HEK293 (cell line): ENCODE measurements around the gene ZNF836.

Experiments
- CTCF ChIA-PET: fragments of 350-600 bp; formaldehyde crosslinking; extraction: SDS; loops from one replicate; lab custom pipeline; 2021; ENCODE audit warnings: antibody characterized with exemption; lab: Yijun Ruan, JAX
- POLR2A ChIA-PET: fragments of 300-600 bp; formaldehyde crosslinking; extraction: SDS; loops from one replicate; lab custom pipeline; 2020; ENCODE audit warnings: antibody characterized with exemption, inconsistent platforms; lab: Yijun Ruan, JAX
- H3K27ac ChIP-seq: fragments of 200-500 bp; sonication (Bioruptor generic); 2 replicates; pipeline ENCODE4 v1.5.1; 2014; ENCODE audit warnings: low read depth, low read length, control low read depth, inconsistent platforms; ENCODE audit errors: extremely low read depth
- H3K36me3 ChIP-seq, 2 experiments: fragments of 200-500 bp in 1 of 2; sonication (Bioruptor generic) in 1 of 2; 1 replicate in 1 of 2; 2 replicates in 1 of 2; pipeline ENCODE4 v1.5.1; 2014 to 2017; ENCODE audit warnings: inconsistent platforms in 2 of 2, low read length in 2 of 2; ENCODE audit not compliant: control insufficient read depth in 2 of 2, insufficient read depth in 1 of 2
- H3K4me1 ChIP-seq: fragments of 200-500 bp; sonication (Bioruptor generic); 2 replicates; pipeline ENCODE4 v1.5.1; 2014; ENCODE audit warnings: mild to moderate bottlenecking, low read length, inconsistent platforms; ENCODE audit not compliant: control insufficient read depth, insufficient read depth
- H3K4me3 ChIP-seq: 2 replicates; pipeline ENCODE4 v1.5.1; 2011; ENCODE audit warnings: low read depth, mild to moderate bottlenecking, control low read depth, low read length, moderate library complexity
- H3K9me3 ChIP-seq: fragments of 200-500 bp; sonication (Bioruptor generic); 2 replicates; pipeline ENCODE4 v1.5.1; 2014; ENCODE audit warnings: low read depth, low read length, inconsistent platforms; ENCODE audit not compliant: control insufficient read depth, insufficient read depth
- SCRT1 ChIP-seq: fragments of 450-650 bp; formaldehyde crosslinking; IDR thresholded peaks from 2 replicates; pipeline ENCODE4 v1.5.1; 2016; ENCODE audit warnings: missing biosample characterization, missing genetic modification characterization, borderline replicate concordance
- SCRT2 ChIP-seq: fragments of 450-650 bp; formaldehyde crosslinking; IDR thresholded peaks from 2 replicates; pipeline ENCODE4 v1.5.1; 2016; ENCODE audit warnings: missing biosample characterization, missing genetic modification characterization
- SETDB1 ChIP-seq: IDR thresholded peaks from one replicate; pipeline ENCODE4 v1.6.1; 2017; ENCODE audit warnings: mild to moderate bottlenecking, low read length, moderate library complexity, mixed read lengths; ENCODE audit not compliant: insufficient read length
- ZBTB8A ChIP-seq: fragments of 450-650 bp; formaldehyde crosslinking; IDR thresholded peaks from 2 replicates; pipeline ENCODE4 v1.5.1; 2016; ENCODE audit warnings: missing biosample characterization, missing genetic modification characterization
- ZNF133 ChIP-seq: fragments of 450-650 bp; formaldehyde crosslinking; IDR thresholded peaks from 2 replicates; pipeline ENCODE4 v1.5.1; 2016; ENCODE audit warnings: missing biosample characterization, missing genetic modification characterization
- ZNF140 ChIP-seq: fragments of 450-650 bp; formaldehyde crosslinking; IDR thresholded peaks from 2 replicates; pipeline ENCODE4 v1.5.1; 2016; ENCODE audit warnings: missing biosample characterization, missing genetic modification characterization
- ZNF433 ChIP-seq: fragments of 450-650 bp; formaldehyde crosslinking; IDR thresholded peaks from 2 replicates; pipeline ENCODE4 v1.5.1; 2016; ENCODE audit warnings: missing biosample characterization, missing genetic modification characterization, low read depth
- ZNF510 ChIP-seq: fragments of 450-650 bp; formaldehyde crosslinking; IDR thresholded peaks from 2 replicates; pipeline ENCODE4 v1.5.1; 2018; ENCODE audit warnings: mild to moderate bottlenecking, missing genetic modification characterization, missing biosample characterization; ENCODE audit not compliant: insufficient replicate concordance
- ZNF571 ChIP-seq: fragments of 450-650 bp; formaldehyde crosslinking; IDR thresholded peaks from 2 replicates; pipeline ENCODE4 v1.5.0; 2017; ENCODE audit warnings: missing biosample characterization, missing genetic modification characterization
- ZNF777 ChIP-seq: fragments of 450-650 bp; formaldehyde crosslinking; IDR thresholded peaks from 2 replicates; pipeline ENCODE4 v1.5.1; 2017; ENCODE audit warnings: missing biosample characterization, missing genetic modification characterization, borderline replicate concordance
- ZNF785 ChIP-seq: fragments of 450-650 bp; formaldehyde crosslinking; IDR thresholded peaks from 2 replicates; pipeline ENCODE4 v1.5.1; 2016; ENCODE audit warnings: missing biosample characterization, missing genetic modification characterization
- ZXDB ChIP-seq: fragments of 450-650 bp; formaldehyde crosslinking; IDR thresholded peaks from 2 replicates; pipeline ENCODE4 v1.5.1; 2016; ENCODE audit warnings: missing biosample characterization, missing genetic modification characterization
- TF ChIP-seq, protein P1 (sequence below): fragments of 450-650 bp; formaldehyde crosslinking; IDR thresholded peaks from 2 replicates; pipeline ENCODE4 v1.5.1; 2016; ENCODE audit warnings: missing biosample characterization, missing genetic modification characterization
- TF ChIP-seq, protein P2 (sequence below): fragments of 450-650 bp; formaldehyde crosslinking; IDR thresholded peaks from 2 replicates; pipeline ENCODE4 v1.5.1; 2016; ENCODE audit warnings: missing biosample characterization, missing genetic modification characterization
- TF ChIP-seq, protein P3 (sequence below): fragments of 450-650 bp; formaldehyde crosslinking; IDR thresholded peaks from 2 replicates; pipeline ENCODE4 v1.5.1; 2016; ENCODE audit warnings: missing biosample characterization, missing genetic modification characterization

ZNF836 gene

GRCh38 chr19:52197964-52198363, 26.5 kb upstream of the ZNF836 start:
- no peaks in the 10 kb centered on the region for H3K4me1 ChIP-seq
- H3K9me3 ChIP-seq = no peaks in the 10 kb centered on the region
- ChIA-PET CTCF (interaction anchor here (1.8 kb wide), 1 partner anchor 59 kb away, joined by 8 read pairs; the partner anchor contains the start of gene ZNF616), POLR2A (interaction anchor here (0.5 to 4.4 kb wide), 2 partner anchors 9 to 16 kb away, joined by 4 to 25 read pairs; partner anchors contain the start of gene PPP2R1A)
- H3K4me3 ChIP-seq = no peak overlapping the region
- peaks cover 50 to 95% of the 10 kb centered on the region in 2 experiments for H3K36me3 ChIP-seq
- no peak for TF ChIP-seq ZNF777 (tag by site-specific recombination)
- TF ChIP-seq, protein P1, sequence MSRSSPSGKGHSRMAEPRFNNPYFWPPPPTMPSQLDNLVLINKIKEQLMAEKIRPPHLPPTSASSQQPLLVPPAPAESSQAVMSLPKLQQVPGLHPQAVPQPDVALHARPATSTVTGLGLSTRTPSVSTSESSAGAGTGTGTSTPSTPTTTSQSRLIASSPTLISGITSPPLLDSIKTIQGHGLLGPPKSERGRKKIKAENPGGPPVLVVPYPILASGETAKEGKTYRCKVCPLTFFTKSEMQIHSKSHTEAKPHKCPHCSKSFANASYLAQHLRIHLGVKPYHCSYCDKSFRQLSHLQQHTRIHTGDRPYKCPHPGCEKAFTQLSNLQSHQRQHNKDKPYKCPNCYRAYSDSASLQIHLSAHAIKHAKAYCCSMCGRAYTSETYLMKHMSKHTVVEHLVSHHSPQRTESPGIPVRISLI (tag by site-specific recombination) = no peak
- TF ChIP-seq ZNF140 (tag by site-specific recombination) = no peak
- no peak for TF ChIP-seq ZNF571 (tag by site-specific recombination)
- TF ChIP-seq, protein P2, sequence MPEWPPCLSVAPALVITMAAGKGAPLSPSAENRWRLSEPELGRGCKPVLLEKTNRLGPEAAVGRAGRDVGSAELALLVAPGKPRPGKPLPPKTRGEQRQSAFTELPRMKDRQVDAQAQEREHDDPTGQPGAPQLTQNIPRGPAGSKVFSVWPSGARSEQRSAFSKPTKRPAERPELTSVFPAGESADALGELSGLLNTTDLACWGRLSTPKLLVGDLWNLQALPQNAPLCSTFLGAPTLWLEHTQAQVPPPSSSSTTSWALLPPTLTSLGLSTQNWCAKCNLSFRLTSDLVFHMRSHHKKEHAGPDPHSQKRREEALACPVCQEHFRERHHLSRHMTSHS (tag by site-specific recombination) = no peak
- H3K27ac ChIP-seq = no peak overlapping the region

GRCh38 chr19:52196256-52196967, 25.0 kb upstream of the ZNF836 start:
- H3K4me1 ChIP-seq = peaks cover 6% of the 10 kb centered on the region; the same call in 1 of the 2 replicates
- ChIA-PET POLR2A (no interaction called here), CTCF (interaction anchor here (0.6 to 0.8 kb wide), 4 partner anchors 17 to 68 kb away, joined by 3 to 4 read pairs (median 4); no protein-coding TSS in a partner anchor)
- peaks cover 44 to 90% of the 10 kb centered on the region in 2 experiments for H3K36me3 ChIP-seq
- H3K4me3 ChIP-seq = no peak overlapping the region
- H3K9me3 ChIP-seq = no peaks in the 10 kb centered on the region
- H3K27ac ChIP-seq = no peak overlapping the region
- TF ChIP-seq ZNF133 (tag by site-specific recombination) = peak; percentile 52; the same call in 1 of the 2 replicates
- TF ChIP-seq, protein P3, sequence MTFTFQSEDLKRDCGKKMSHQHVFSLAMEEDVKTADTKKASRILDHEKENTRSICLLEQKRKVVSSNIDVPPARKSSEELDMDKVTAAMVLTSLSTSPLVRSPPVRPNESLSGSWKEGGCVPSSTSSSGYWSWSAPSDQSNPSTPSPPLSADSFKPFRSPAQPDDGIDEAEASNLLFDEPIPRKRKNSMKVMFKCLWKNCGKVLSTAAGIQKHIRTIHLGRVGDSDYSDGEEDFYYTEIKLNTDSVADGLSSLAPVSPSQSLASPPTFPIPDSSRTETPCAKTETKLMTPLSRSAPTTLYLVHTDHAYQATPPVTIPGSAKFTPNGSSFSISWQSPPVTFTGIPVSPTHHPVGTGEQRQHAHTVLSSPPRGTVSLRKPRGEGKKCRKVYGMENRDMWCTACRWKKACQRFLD = no peak

GRCh38 chr19:52191951-52192350, 20.5 kb upstream of the ZNF836 start:
- TF ChIP-seq, protein P1 (tag by site-specific recombination) = 0 out of 2 replicates have a peak, but pooled peaks have one; percentile 16
- no peak for TF ChIP-seq ZXDB
- no peaks in the 10 kb centered on the region for H3K9me3 ChIP-seq
- H3K4me1 ChIP-seq = peaks cover 12% of the 10 kb centered on the region; the same call in 1 of the 2 replicates
- CTCF ChIA-PET = no interaction called here
- H3K36me3 ChIP-seq = peaks cover 30 to 54% of the 10 kb centered on the region in 2 experiments
- H3K4me3 ChIP-seq = no peak overlapping the region
- no peak overlapping the region for H3K27ac ChIP-seq
- POLR2A ChIA-PET = interaction anchor here (0.7 kb wide), 1 partner anchor 9 kb away, joined by 3 read pairs; no protein-coding TSS in a partner anchor

DNA sequence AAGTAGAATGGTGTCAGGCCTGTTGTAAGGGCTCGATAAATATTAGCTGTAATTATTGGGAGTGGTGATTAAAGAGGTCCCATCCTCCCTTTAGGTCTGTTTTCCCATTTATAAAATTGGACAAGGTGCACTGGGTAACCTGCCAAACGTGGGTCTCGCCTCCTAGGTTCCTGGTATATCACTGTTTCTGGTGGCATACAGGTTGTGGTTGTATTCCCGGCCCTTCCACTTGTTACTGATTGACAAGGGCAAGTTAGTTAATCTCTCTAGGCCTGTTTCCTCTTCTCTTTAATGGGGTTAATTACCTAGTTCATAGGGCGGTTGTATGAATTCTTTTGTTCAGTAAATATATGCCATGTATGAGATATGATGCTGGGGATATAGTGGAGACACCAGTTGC, 20.0 kb upstream of the ZNF836 start:
- POLR2A ChIA-PET = no interaction called here
- TF ChIP-seq SCRT1 (0 out of 2 replicates have a peak, but pooled peaks have one; percentile 38), SCRT2 (tag by site-specific recombination) (peak; percentile 88), ZNF510 (tag by site-specific recombination) (no peak), ZNF571 (tag by site-specific recombination) (no peak), ZNF785 (no peak), SETDB1 (no peak), ZNF433 (tag by site-specific recombination) (no peak), ZBTB8A (tag by site-specific recombination) (no peak)
- TF ChIP-seq, all 188 proteins: peak for 2
- CTCF ChIA-PET = no interaction called here
- no peaks in the 10 kb centered on the region for H3K9me3 ChIP-seq
- peak overlapping the region; percentile 99 for H3K4me3 ChIP-seq
- peaks cover 30 to 49% of the 10 kb centered on the region in 2 experiments for H3K36me3 ChIP-seq
- H3K4me1 ChIP-seq = peaks cover 12% of the 10 kb centered on the region; the same call in 1 of the 2 replicates
- H3K27ac ChIP-seq = peak overlapping the region; percentile 95; the same call in 1 of the 2 replicates
